Skeletal muscle tissue (tissue), 4 donors: ENCODE measurements around the gene BRINP3. TPM values are rescaled to one million over a fixed set of nuclear protein-coding genes. Genes with fewer than 3 reads are reported as not detected.

Source experiments
- H3K27ac ChIP-seq: one replicate; pipeline ENCODE4 v1.7.0; 2013; ENCODE audit warnings: mild to moderate bottlenecking, low read depth, low read length, inconsistent platforms
- H3K27me3 ChIP-seq, 3 donors: one replicate each; pipeline ENCODE4 v1.7.0; 2013; ENCODE audit warnings: low read length in 3 of 3; ENCODE audit not compliant: control insufficient read depth in 3 of 3, insufficient read depth in 3 of 3
- H3K36me3 ChIP-seq, 3 donors: one replicate each; pipeline ENCODE4 v1.7.0; 2013; ENCODE audit warnings: low read length in 3 of 3; ENCODE audit not compliant: control insufficient read depth in 3 of 3, insufficient read depth in 3 of 3
- H3K4me1 ChIP-seq, 3 donors: one replicate each; pipeline ENCODE4 v1.7.0; 2013; ENCODE audit warnings: low read length in 3 of 3, mild to moderate bottlenecking in 3 of 3; ENCODE audit not compliant: control insufficient read depth in 3 of 3, insufficient read depth in 3 of 3
- H3K4me3 ChIP-seq, 3 donors: one replicate each; pipeline ENCODE4 v1.7.0; 2013; ENCODE audit warnings: low read length in 3 of 3
- H3K9ac ChIP-seq, 3 donors: one replicate each; pipeline ENCODE4 v1.7.0; 2013; ENCODE audit warnings: low read length in 3 of 3, mild to moderate bottlenecking in 3 of 3, moderate library complexity in 2 of 3, low read depth in 1 of 3
- H3K9me3 ChIP-seq, 3 donors: one replicate each; pipeline ENCODE4 v1.7.0; 2013; ENCODE audit warnings: low read length in 3 of 3; ENCODE audit not compliant: control insufficient read depth in 3 of 3
- total RNA-seq: library from RNA; depleted of rRNA; stranded (reverse); fragments of >200 nt; gene quantifications from one replicate; pipeline ENCODE4 v1.2.3, GENCODE V29; 2014
- donor health status: Osteomylitis.

The BRINP3 gene
- total RNA-seq, 1 donor from 2014 or later = 3.7 TPM

DNA sequence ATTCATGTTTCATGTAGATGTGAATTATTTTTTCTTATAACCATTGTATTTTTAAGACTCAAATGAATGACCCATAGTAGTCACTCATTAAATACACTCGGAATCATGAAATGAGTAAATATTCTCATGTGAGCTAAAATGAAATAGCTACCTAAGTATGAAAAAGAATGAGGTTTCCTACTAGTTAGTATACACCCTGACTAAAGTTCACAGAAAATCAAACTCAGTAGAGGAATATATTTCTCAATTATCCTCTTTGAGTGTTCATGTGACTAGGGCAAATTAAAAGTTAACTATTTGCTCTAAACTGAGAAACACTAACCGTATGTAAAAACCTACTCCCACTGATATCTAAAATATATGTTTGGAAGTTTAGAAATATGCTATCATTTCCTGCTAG lies 187.8 kb downstream of the BRINP3 start:
- no peaks in the 10 kb centered on the region for H3K9me3 ChIP-seq
- H3K4me3 ChIP-seq = no peak overlapping the region
- H3K36me3 ChIP-seq = no peaks in the 10 kb centered on the region
- no peaks in the 10 kb centered on the region for H3K4me1 ChIP-seq
- no peaks in the 10 kb centered on the region for H3K27me3 ChIP-seq
- no peak overlapping the region for H3K9ac ChIP-seq
- H3K27ac ChIP-seq = no peak overlapping the region

GRCh38 chr1:190286111-190286510 lies 191.6 kb downstream of the BRINP3 start:
- H3K36me3 ChIP-seq = no peaks in the 10 kb centered on the region
- no peaks in the 10 kb centered on the region for H3K27me3 ChIP-seq
- H3K9me3 ChIP-seq = no peaks in the 10 kb centered on the region
- no peak overlapping the region for H3K27ac ChIP-seq
- no peak overlapping the region for H3K4me3 ChIP-seq
- H3K9ac ChIP-seq = no peak overlapping the region
- no peaks in the 10 kb centered on the region for H3K4me1 ChIP-seq

DNA sequence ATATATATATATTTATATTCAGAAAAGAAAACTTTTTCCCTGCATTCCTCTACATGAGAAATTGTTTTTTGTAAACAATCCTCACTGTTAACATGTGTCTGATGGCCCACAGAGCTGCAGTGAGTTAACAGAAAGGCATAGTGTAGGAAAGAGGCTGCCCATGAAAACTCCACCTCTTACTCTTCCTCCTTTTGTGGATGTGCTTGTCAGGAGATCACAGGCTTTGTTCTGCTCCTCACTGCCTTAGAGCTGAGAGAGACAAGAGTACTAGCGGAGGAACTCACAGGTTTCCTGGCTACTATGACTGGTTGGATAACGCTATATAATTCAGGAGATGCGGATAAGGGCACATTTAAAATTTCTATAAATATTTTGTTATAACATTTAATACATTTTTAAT lies 200.6 kb downstream of the BRINP3 start:
- Histone ChIP-seq H3K9me3 (no peaks in the 10 kb centered on the region), H3K36me3 (no peaks in the 10 kb centered on the region), H3K4me1 (no peaks in the 10 kb centered on the region), H3K9ac (no peak overlapping the region), H3K4me3 (no peak overlapping the region), H3K27ac (no peak overlapping the region), H3K27me3 (no peaks in the 10 kb centered on the region)

GRCh38 chr1:190274721-190275120 lies 202.9 kb downstream of the BRINP3 start:
- Histone ChIP-seq H3K9ac (no peak overlapping the region), H3K36me3 (no peaks in the 10 kb centered on the region), H3K9me3 (no peaks in the 10 kb centered on the region), H3K4me3 (no peak overlapping the region), H3K27me3 (no peaks in the 10 kb centered on the region), H3K27ac (no peak overlapping the region), H3K4me1 (no peaks in the 10 kb centered on the region)

GRCh38 chr1:190273161-190273560 lies 204.5 kb downstream of the BRINP3 start:
- no peak overlapping the region for H3K4me3 ChIP-seq
- no peak overlapping the region for H3K9ac ChIP-seq
- H3K9me3 ChIP-seq = no peaks in the 10 kb centered on the region
- no peaks in the 10 kb centered on the region for H3K27me3 ChIP-seq
- H3K27ac ChIP-seq = no peak overlapping the region
- no peaks in the 10 kb centered on the region for H3K36me3 ChIP-seq
- no peaks in the 10 kb centered on the region for H3K4me1 ChIP-seq

- H3K27me3 ChIP-seq = no peaks in the 10 kb centered on the region
- no peak overlapping the region for H3K27ac ChIP-seq
- no peaks in the 10 kb centered on the region for H3K36me3 ChIP-seq
- no peak overlapping the region for H3K4me3 ChIP-seq
- H3K9ac ChIP-seq = no peak overlapping the region
- no peaks in the 10 kb centered on the region for H3K4me1 ChIP-seq
- H3K9me3 ChIP-seq = no peaks in the 10 kb centered on the region
Measured at GRCh38 chr1:190262538-190262937, 215.1 kb downstream of the BRINP3 start.

DNA sequence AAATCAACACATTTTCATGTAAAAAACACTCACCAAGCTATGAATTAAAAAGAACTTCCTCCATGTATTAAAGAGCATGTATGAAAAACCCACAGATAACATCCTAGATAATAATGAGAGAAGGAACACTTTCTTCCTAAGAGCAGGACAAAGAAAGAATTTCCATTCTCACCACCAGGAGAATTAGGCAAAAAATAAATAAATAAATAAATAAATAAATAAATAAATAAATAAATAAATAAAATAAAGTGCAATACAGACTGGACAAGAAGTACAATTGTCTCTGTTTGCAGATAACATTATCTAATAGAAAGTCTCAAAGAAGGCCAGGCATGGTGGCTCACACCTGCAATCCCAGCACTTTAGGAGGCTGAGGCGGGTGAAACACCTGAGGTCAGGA lies 218.2 kb downstream of the BRINP3 start:
- Histone ChIP-seq H3K9me3 (no peaks in the 10 kb centered on the region), H3K27ac (no peak overlapping the region), H3K4me3 (no peak overlapping the region), H3K9ac (no peak overlapping the region), H3K4me1 (no peaks in the 10 kb centered on the region), H3K36me3 (no peaks in the 10 kb centered on the region), H3K27me3 (no peaks in the 10 kb centered on the region)

DNA sequence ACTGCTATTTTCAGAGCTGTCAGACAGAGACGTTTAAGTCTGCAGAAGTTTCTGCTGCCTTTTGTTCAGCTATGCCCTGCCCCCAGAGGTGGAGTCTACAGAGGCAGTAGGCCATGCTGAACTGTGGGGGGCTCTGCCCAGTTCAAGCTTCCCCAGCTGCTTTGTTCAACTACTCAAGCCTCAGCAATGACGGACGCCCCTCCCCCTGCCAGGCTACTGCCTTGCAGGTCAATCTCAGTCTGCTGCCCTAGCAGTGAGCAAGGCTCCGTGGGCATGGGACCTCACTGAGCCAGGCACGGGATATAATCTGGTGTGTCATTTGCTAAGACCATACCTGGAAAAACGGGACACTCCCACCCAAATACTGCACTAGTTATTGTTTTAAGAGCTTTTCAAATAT lies 219.7 kb downstream of the BRINP3 start:
- H3K9me3 ChIP-seq = no peaks in the 10 kb centered on the region
- no peak overlapping the region for H3K4me3 ChIP-seq
- no peaks in the 10 kb centered on the region for H3K36me3 ChIP-seq
- H3K27ac ChIP-seq = no peak overlapping the region
- H3K4me1 ChIP-seq = no peaks in the 10 kb centered on the region
- no peaks in the 10 kb centered on the region for H3K27me3 ChIP-seq
- H3K9ac ChIP-seq = no peak overlapping the region

DNA sequence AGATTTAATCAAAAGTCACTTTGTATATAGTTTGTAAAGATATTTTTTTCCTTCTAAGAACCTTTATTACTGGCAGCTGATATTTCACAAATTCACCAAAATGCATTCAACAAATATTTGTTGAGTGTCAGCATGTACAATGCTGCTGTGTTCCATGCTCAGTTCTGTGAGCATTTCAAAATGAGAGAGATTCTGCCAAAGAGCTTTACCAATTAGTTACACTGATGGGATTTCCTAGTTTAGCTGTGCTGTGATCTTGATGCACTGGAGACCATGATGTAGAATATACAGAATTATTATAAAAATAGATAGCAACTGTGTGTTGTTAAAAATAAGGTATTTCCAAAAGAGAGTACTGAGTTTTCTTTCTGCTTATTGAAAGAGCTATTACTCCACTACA lies 225.6 kb downstream of the BRINP3 start:
- Histone ChIP-seq H3K9ac (no peak overlapping the region), H3K9me3 (no peaks in the 10 kb centered on the region), H3K27ac (no peak overlapping the region), H3K4me3 (no peak overlapping the region), H3K4me1 (no peaks in the 10 kb centered on the region), H3K36me3 (no peaks in the 10 kb centered on the region), H3K27me3 (no peaks in the 10 kb centered on the region)

GRCh38 chr1:190250368-190250767 lies 227.3 kb downstream of the BRINP3 start:
- Histone ChIP-seq H3K4me1 (no peaks in the 10 kb centered on the region), H3K9me3 (no peaks in the 10 kb centered on the region), H3K9ac (no peak overlapping the region), H3K27ac (no peak overlapping the region), H3K4me3 (no peak overlapping the region), H3K27me3 (no peaks in the 10 kb centered on the region), H3K36me3 (no peaks in the 10 kb centered on the region)

DNA sequence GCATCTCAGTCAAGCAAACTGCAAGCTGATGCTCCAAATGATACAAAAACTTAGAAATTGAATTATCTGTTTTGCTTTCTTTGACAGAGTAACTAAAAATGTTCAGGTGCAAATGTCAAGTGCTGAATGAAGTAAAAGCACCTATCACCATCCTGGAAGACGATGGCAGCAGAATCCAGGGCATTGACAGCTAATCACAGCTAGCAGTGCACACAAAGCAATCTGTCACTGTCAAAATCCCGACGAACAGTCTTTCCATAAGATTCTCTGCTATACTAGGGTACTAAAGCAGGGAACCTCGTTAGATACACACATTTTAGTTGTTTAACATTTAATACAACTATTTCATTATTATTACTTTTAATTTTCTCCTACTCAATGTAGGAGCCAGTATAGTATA lies 233.3 kb downstream of the BRINP3 start:
- no peaks in the 10 kb centered on the region for H3K27me3 ChIP-seq
- no peak overlapping the region for H3K9ac ChIP-seq
- no peak overlapping the region for H3K4me3 ChIP-seq
- H3K4me1 ChIP-seq = no peaks in the 10 kb centered on the region
- H3K9me3 ChIP-seq = no peaks in the 10 kb centered on the region
- no peaks in the 10 kb centered on the region for H3K36me3 ChIP-seq
- no peak overlapping the region for H3K27ac ChIP-seq
